SK-N-SH (cell line): ENCODE results near the gene TIMM10. TPM values are rescaled to one million over a fixed set of nuclear protein-coding genes. Genes with fewer than 3 reads are reported as not detected.

ENCODE experiments used
- CTCF ChIA-PET: fragments of 300-600, 350-600 bp; formaldehyde crosslinking; extraction: SDS; loops from one replicate; lab custom pipeline; 2021; lab: Yijun Ruan, JAX
- POLR2A ChIA-PET: fragments of 350-600 bp; sonication (Branson Sonifier 250); formaldehyde crosslinking; extraction: SDS; loops from one replicate; lab custom pipeline; 2020; ENCODE audit warnings: antibody characterized with exemption, inconsistent platforms; lab: Yijun Ruan, JAX
- DNase-seq: peaks from one replicate; pipeline ENCODE4 v3.0.0; 2012
- H2AFZ ChIP-seq: fragments of 200-600 bp; sonication (generic); 2 replicates; pipeline ENCODE4 v1.8.1; 2016; ENCODE audit warnings: antibody characterized with exemption, mild to moderate bottlenecking, low read depth
- H3F3A ChIP-seq: fragments of 200-600 bp; sonication (generic); replicated peaks from 2 replicates; pipeline ENCODE3; 2016; ENCODE audit warnings: antibody characterized with exemption, mild to moderate bottlenecking; ENCODE audit not compliant: insufficient read depth
- H3K27ac ChIP-seq, 2 experiments: fragments of 200-500 bp in 1 of 2; fragments of 200-600 bp in 1 of 2; sonication (Bioruptor generic) in 1 of 2; sonication (generic), shearing (Covaris generic) in 1 of 2; 2 replicates each; pipeline versions ENCODE4 v1.5.1 to v1.6.1; 2014 to 2016; ENCODE audit warnings: low read depth in 2 of 2, inconsistent platforms in 1 of 2, low read length in 1 of 2, mild to moderate bottlenecking in 1 of 2, mixed read lengths in 1 of 2
- H3K27me3 ChIP-seq: fragments of 200-600 bp; sonication (generic), shearing (Covaris generic); 2 replicates; pipeline ENCODE4 v1.6.1; 2016; ENCODE audit warnings: mixed run types; ENCODE audit not compliant: insufficient read depth
- H3K36me3 ChIP-seq, 2 experiments: fragments of 200-500 bp in 1 of 2; fragments of 200-600 bp in 1 of 2; sonication (Bioruptor generic) in 1 of 2; sonication (generic) in 1 of 2; replicated peaks in 1 of 2; 2 replicates each; pipeline versions ENCODE3 to v1.5.1; 2014 to 2016; ENCODE audit warnings: low read length in 1 of 2, mild to moderate bottlenecking in 1 of 2; ENCODE audit not compliant: insufficient read depth in 2 of 2, control insufficient read depth in 1 of 2
- H3K4me1 ChIP-seq, 2 experiments: fragments of 200-500 bp in 1 of 2; fragments of 200-600 bp in 1 of 2; sonication (Bioruptor generic) in 1 of 2; sonication (generic), shearing (Covaris generic) in 1 of 2; 2 replicates each; pipeline versions ENCODE4 v1.5.1 to v1.6.1; 2014 to 2016; ENCODE audit warnings: low read depth in 1 of 2, low read length in 1 of 2, mixed run types in 1 of 2; ENCODE audit not compliant: insufficient read depth in 2 of 2, control insufficient read depth in 1 of 2
- H3K4me2 ChIP-seq: fragments of 200-600 bp; sonication (generic), shearing (Covaris generic); 2 replicates; pipeline ENCODE4 v1.6.1; 2017; ENCODE audit warnings: mixed run types
- H3K4me3 ChIP-seq, 2 experiments: fragments of 200-500 bp in 1 of 2; fragments of 200-600 bp in 1 of 2; sonication (Bioruptor generic) in 1 of 2; sonication (generic), shearing (Covaris generic) in 1 of 2; 2 replicates each; pipeline versions ENCODE4 v1.5.1 to v1.8.1; 2014 to 2016; ENCODE audit warnings: low read depth in 2 of 2, inconsistent platforms in 1 of 2, low read length in 1 of 2, mild to moderate bottlenecking in 1 of 2, mixed read lengths in 1 of 2, moderate library complexity in 1 of 2
- H3K79me2 ChIP-seq: fragments of 200-600 bp; sonication (generic); 2 replicates; pipeline ENCODE4 v1.8.1; 2017; ENCODE audit warnings: mild to moderate bottlenecking; ENCODE audit not compliant: insufficient read depth
- H3K9ac ChIP-seq: fragments of 200-600 bp; sonication (generic); 2 replicates; pipeline ENCODE4 v1.6.1; 2017; ENCODE audit warnings: mixed run types
- H3K9me2 ChIP-seq: fragments of 200-600 bp; sonication (generic); 2 replicates; pipeline ENCODE4 v1.6.1; 2017; ENCODE audit warnings: mixed run types
- H3K9me3 ChIP-seq: fragments of 200-600 bp; sonication (generic); 2 replicates; pipeline ENCODE4 v1.6.1; 2017; ENCODE audit warnings: mixed run types, mild to moderate bottlenecking, moderate library complexity
- H4K20me1 ChIP-seq: fragments of 200-600 bp; sonication (generic); 2 replicates; pipeline ENCODE4 v1.6.1; 2017; ENCODE audit warnings: mild to moderate bottlenecking, mixed run types; ENCODE audit not compliant: insufficient read depth
- EZH2phosphoT487 ChIP-seq: fragments of 200-600 bp; sonication (generic); IDR thresholded peaks from 2 replicates; pipeline ENCODE4 v1.6.1; 2017; ENCODE audit warnings: low read depth, mixed run types, mild to moderate bottlenecking, antibody characterized with exemption, moderate library complexity, borderline replicate concordance
- FOSL2 ChIP-seq: IDR thresholded peaks from 2 replicates; pipeline ENCODE4 v1.4.0; 2012; ENCODE audit warnings: low read depth, mild to moderate bottlenecking, moderate library complexity, borderline replicate concordance
- FOXM1 ChIP-seq: IDR thresholded peaks from 2 replicates; pipeline ENCODE4 v1.4.0; 2012; ENCODE audit warnings: low read depth, mild to moderate bottlenecking
- NFIC ChIP-seq: IDR thresholded peaks from 2 replicates; pipeline ENCODE4 v1.4.0; 2012; ENCODE audit warnings: borderline replicate concordance
- POLR2AphosphoS5 ChIP-seq: IDR thresholded peaks from 2 replicates; pipeline ENCODE4 v1.6.1; 2012; ENCODE audit warnings: low read depth, low read length
- RAD21 ChIP-seq: IDR thresholded peaks from 2 replicates; pipeline ENCODE4 v1.6.1; 2012; ENCODE audit warnings: mild to moderate bottlenecking, low read length
- RCOR1 ChIP-seq: fragments of 150-350 bp; IDR thresholded peaks from 2 replicates; pipeline ENCODE4 v1.6.1; 2017; ENCODE audit warnings: antibody characterized with exemption, low read length
- TEAD4 ChIP-seq: IDR thresholded peaks from 2 replicates; pipeline ENCODE4 v1.4.0; 2012; ENCODE audit warnings: mild to moderate bottlenecking, borderline replicate concordance; ENCODE audit not compliant: insufficient read depth
- YY1 ChIP-seq: IDR thresholded peaks from 2 replicates; pipeline ENCODE4 v1.4.0; 2012; ENCODE audit warnings: low read depth, mild to moderate bottlenecking
- WGBS: methylation state at CpG from one replicate; pipeline ENCODE4 v1.1.6; 2017; ENCODE audit warnings: low lambda C conversion rate; 5-methylcytosine and 5-hydroxymethylcytosine counted together
- polyA plus RNA-seq, 3 experiments: library from polyadenylated mRNA; depleted of rRNA; stranded (reverse); fragments of >200 nt; gene quantifications; 2 replicates each; pipeline ENCODE4 v1.2.3, GENCODE V29; 2012
- TF ChIP-seq, protein P1 (sequence below): IDR thresholded peaks from 2 replicates; pipeline ENCODE4 v1.6.1; 2012; ENCODE audit warnings: mild to moderate bottlenecking, low read depth, low read length, moderate library complexity
- TF ChIP-seq, protein P2 (sequence below): fragments of 150-350 bp; IDR thresholded peaks from 2 replicates; pipeline ENCODE4 v1.6.1; 2017; ENCODE audit warnings: antibody characterized with exemption, low read length, low read depth, borderline replicate concordance

TIMM10 gene
- polyA plus RNA-seq, 1 of the 3 experiments (the other 2 are of a cell fraction) = 179 TPM

DNA sequence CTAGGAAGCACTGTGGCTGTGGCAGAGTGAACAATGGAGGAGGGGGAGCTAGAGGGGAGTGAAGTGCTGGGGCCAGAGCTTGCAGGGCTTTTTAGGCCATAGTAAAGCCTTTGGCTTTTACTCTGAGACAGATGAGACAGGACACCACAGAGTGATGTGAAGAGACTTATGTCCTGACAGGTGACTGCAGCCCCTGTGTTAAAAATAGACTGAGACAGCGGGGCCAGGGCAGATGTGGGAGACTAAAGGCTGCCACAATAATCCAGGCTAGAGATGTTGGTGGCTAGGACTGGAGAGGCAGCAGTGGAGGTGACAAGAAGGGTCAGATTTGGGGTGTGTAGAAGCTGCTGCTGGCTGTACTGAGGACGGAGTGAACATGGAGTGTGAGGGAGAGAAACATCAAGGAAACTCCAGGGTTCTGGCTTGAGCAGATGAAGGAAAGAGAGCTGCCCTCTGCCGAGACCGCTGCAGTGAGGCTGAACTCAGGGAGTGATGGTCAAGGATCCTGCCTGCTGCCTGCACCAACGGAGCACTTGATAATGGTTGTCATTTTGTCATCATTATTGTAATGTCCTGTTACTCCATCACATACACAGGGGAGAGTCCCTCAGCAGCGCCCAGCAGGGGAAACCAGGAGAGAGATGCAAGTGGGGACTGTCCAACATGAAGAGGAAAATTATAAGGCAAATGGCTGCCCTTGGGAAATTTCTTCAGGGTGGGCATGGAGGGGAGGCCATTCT, 42.5 kb downstream of the TIMM10 start:
- H3K9ac ChIP-seq = no peak overlapping the region
- peaks cover 2% of the 10 kb centered on the region for H3F3A ChIP-seq
- TF ChIP-seq, protein P1, sequence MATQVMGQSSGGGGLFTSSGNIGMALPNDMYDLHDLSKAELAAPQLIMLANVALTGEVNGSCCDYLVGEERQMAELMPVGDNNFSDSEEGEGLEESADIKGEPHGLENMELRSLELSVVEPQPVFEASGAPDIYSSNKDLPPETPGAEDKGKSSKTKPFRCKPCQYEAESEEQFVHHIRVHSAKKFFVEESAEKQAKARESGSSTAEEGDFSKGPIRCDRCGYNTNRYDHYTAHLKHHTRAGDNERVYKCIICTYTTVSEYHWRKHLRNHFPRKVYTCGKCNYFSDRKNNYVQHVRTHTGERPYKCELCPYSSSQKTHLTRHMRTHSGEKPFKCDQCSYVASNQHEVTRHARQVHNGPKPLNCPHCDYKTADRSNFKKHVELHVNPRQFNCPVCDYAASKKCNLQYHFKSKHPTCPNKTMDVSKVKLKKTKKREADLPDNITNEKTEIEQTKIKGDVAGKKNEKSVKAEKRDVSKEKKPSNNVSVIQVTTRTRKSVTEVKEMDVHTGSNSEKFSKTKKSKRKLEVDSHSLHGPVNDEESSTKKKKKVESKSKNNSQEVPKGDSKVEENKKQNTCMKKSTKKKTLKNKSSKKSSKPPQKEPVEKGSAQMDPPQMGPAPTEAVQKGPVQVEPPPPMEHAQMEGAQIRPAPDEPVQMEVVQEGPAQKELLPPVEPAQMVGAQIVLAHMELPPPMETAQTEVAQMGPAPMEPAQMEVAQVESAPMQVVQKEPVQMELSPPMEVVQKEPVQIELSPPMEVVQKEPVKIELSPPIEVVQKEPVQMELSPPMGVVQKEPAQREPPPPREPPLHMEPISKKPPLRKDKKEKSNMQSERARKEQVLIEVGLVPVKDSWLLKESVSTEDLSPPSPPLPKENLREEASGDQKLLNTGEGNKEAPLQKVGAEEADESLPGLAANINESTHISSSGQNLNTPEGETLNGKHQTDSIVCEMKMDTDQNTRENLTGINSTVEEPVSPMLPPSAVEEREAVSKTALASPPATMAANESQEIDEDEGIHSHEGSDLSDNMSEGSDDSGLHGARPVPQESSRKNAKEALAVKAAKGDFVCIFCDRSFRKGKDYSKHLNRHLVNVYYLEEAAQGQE = no peak
- TF ChIP-seq EZH2phosphoT487 = no peak
- no peak for TF ChIP-seq POLR2AphosphoS5
- TF ChIP-seq FOXM1 = no peak
- no peak for TF ChIP-seq TEAD4
- TF ChIP-seq FOSL2 = no peak
- TF ChIP-seq RAD21 = no peak
- no peak for TF ChIP-seq YY1
- TF ChIP-seq RCOR1 = no peak
- TF ChIP-seq NFIC = no peak
- TF ChIP-seq, protein P2, sequence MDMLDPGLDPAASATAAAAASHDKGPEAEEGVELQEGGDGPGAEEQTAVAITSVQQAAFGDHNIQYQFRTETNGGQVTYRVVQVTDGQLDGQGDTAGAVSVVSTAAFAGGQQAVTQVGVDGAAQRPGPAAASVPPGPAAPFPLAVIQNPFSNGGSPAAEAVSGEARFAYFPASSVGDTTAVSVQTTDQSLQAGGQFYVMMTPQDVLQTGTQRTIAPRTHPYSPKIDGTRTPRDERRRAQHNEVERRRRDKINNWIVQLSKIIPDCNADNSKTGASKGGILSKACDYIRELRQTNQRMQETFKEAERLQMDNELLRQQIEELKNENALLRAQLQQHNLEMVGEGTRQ = no peak
- 85% methylated on average over 6 of the region's 6 CpGs for whole genome bisulfite sequencing
- H3K9me3 ChIP-seq = no peaks in the 10 kb centered on the region
- no peak overlapping the region for H3K27ac ChIP-seq
- ChIA-PET CTCF (interaction anchor here (0.9 to 27.2 kb wide), 7 partner anchors 8 to 157 kb away, joined by 3 to 517 read pairs (median 5); partner anchors contain the start of genes RTN4RL2 and TIMM10), POLR2A (no interaction called here)
- DNase-seq = no peak
- H3K9me2 ChIP-seq = no peaks in the 10 kb centered on the region
- no peak overlapping the region for H3K4me2 ChIP-seq
- peaks cover 4% of the 10 kb centered on the region; the same call in 1 of the 2 replicates for H3K27me3 ChIP-seq
- H3K4me3 ChIP-seq = no peak overlapping the region
- no peaks in the 10 kb centered on the region for H4K20me1 ChIP-seq
- peaks cover 4 to 6% of the 10 kb centered on the region in 2 experiments; a peak in 2 of 4 replicates for H3K4me1 ChIP-seq
- no peaks in the 10 kb centered on the region for H3K36me3 ChIP-seq
- H3K79me2 ChIP-seq = no peaks in the 10 kb centered on the region
- no peak overlapping the region for H2AFZ ChIP-seq
